GM20000 (cell line): Measurements from ENCODE around the gene SLC5A1.

Experiments used
- DNase-seq: peaks from one replicate; pipeline ENCODE4 v3.0.0; 2012; ENCODE audit warnings: low spot score
- TF ChIP-seq, protein P1 (sequence below): IDR thresholded peaks from 2 replicates; pipeline ENCODE4 v1.5.1; 2012; ENCODE audit warnings: mild to moderate bottlenecking, control low read depth; ENCODE audit errors: extremely low read depth, missing control alignments

The SLC5A1 gene

DNA sequence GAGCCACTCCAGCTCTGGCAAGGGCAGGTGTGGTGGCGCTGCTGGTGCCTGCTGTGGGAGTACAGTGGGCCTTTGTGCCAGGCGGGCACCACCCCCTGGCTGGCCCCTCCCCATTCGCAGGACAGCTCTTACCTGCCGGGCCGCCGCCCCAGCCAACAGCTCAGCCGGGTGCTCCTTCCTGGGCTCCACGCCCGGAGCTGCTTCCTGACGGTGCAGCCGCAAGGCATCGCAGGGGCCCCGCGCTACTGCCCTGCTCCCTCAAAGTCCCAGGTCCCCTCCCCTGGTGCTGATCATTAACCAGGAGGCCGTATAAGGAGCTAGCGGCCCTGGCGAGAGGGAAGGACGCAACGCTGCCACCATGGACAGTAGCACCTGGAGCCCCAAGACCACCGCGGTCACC lies at the start of gene SLC5A1:
Gene SLC5A1, plus strand, starts transcription at position 338 of the 400 bp plus-strand sequence. Its CDS starts 21 bp downstream, at position 359.
- DNase-seq, result no peak
- TF ChIP-seq, protein P1, sequence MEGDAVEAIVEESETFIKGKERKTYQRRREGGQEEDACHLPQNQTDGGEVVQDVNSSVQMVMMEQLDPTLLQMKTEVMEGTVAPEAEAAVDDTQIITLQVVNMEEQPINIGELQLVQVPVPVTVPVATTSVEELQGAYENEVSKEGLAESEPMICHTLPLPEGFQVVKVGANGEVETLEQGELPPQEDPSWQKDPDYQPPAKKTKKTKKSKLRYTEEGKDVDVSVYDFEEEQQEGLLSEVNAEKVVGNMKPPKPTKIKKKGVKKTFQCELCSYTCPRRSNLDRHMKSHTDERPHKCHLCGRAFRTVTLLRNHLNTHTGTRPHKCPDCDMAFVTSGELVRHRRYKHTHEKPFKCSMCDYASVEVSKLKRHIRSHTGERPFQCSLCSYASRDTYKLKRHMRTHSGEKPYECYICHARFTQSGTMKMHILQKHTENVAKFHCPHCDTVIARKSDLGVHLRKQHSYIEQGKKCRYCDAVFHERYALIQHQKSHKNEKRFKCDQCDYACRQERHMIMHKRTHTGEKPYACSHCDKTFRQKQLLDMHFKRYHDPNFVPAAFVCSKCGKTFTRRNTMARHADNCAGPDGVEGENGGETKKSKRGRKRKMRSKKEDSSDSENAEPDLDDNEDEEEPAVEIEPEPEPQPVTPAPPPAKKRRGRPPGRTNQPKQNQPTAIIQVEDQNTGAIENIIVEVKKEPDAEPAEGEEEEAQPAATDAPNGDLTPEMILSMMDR, result no peak

DNA sequence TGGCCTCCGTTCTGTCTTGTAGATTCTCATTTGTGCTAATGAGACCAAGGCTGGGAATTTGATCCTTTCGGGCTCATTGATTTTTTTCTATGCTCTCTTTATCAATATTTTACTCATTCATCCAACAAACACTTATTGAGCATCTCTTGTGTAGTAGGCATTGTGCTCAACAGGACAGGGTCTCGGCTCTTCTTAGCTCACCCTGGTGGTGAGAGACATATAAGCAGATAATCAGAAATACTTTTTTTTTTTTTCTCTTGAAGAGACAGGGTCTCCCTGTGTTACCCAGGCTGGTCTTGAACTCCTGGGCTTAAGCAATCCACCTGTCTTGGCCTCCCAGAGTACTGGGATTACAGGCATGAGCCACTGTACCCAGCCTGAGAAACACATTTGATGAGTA lies 48.0 kb upstream of the SLC5A1 start:
- TF ChIP-seq, protein P1, result no peak
- DNase-seq, result no peak

DNA sequence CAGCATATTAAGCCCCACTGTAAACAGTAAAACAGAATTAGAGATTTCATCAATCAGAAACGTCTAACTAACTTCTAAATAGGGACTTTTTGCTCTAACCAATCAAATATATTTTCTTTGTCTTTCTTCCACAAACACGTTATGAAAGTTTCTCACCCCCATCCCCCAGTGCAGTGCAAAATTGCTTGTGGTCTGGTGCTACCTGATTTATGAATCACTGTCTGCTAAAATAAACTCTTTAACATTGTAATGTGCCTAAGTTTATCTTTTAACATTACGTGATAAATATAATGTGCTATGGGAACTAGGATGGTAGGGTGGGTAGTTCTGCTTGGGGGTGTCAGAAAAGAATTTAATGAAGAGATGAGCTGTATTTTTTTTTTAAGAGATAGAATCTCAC lies 47.3 kb upstream of the SLC5A1 start:
- TF ChIP-seq, protein P1, result no peak
- no peak for DNase-seq

DNA sequence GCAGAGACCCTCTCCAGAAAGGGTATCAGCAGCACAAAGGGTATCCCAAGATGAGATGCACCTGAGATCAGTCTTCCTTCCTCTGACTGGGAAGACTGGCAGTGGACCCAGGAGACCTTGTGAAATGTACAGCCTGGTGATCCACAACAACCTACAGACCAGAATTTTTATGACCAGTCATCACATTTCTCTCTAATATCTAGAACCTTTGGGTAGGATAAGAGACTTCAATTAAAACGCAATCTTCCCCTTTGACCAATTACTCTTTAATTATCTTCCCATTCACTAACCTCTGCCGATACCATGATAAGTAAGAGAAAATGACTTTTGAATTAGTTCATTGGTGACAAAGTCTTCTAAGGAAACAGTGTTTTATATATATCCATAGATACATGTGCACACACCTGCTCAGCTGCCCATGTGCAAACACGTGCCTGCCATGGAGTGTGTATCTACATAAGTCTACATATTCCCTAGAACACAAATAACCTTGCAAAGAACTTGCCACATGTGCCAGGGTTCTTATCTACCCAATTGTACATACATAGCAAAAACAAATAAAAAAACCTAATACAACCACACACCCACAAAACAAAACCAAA lies 44.2 kb upstream of the SLC5A1 start:
- TF ChIP-seq, protein P1, result no peak

DNA sequence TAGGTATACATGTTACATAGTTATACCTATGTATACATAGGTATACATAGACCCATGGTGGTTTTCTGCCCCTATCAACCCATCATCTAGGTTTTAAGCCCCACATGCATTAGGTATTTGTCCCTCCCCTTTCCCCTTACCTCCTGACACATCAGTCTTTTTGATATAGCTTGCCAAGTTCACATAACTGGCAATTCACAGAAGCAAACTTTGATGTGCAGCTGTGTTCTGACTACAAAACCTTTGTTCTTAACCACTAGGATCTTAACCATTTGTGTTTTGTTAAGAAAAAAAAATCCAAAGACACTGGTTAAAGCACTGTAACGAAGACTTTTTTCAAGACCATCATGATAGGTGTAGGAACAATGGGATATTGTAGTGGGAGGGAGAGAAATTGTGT lies 42.9 kb upstream of the SLC5A1 start:
- DNase-seq, result no peak
- TF ChIP-seq, protein P1, result no peak

More for the DNA sequence above, 44.2 kb upstream of the SLC5A1 start:
- DNase-seq, result no peak

DNA sequence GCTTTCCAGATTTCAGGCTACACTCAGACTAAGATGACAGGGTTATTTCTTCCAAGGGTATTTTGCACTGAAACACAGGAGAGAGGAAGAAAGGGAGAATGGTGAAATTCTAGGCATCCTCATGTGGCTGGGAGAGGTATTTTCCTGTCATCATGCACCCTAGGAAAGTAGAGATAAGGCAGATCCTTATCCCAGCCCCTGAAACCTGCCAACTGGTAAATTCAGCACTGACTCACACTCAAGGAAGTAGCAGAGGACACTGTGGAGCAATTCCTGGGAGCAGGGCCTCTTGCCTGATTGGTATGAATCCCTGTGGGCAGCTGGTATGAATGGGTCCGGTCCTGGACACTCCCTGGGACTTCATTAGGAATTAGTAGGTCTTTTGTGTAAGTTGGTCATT lies 37.6 kb upstream of the SLC5A1 start:
- TF ChIP-seq, protein P1, result no peak
- no peak for DNase-seq

DNA sequence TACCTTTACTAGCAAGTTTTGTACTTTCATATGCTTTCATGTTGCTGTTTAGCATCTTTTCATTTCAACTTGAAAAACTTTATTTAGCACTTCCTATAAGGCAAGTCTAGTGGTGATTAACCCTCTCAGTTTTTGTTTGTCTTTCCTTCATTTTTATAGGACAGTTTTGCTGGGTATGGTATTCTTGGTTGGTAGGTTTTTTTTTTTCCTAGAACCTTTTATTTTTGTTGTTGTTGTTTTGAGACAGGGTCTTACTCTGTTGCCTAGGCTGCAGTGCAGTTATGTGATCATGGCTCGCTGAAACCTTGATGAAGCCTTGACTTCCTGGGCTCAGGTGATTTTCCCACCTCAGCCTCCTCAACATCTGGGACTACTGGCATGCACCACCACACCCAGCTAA lies 29.9 kb upstream of the SLC5A1 start:
- DNase-seq, result no peak
- TF ChIP-seq, protein P1, result no peak
